ENCODE results near the gene ACTN4. TPM values are rescaled to one million over a fixed set of nuclear protein-coding genes. Genes with fewer than 3 reads are reported as not detected.

The ACTN4 gene
- total and polyA plus RNA-seq, 2 donors (not counting 3 experiments of a cell fraction or from before 2014, with no cell fraction given), result 313 to 748 TPM

DNA sequence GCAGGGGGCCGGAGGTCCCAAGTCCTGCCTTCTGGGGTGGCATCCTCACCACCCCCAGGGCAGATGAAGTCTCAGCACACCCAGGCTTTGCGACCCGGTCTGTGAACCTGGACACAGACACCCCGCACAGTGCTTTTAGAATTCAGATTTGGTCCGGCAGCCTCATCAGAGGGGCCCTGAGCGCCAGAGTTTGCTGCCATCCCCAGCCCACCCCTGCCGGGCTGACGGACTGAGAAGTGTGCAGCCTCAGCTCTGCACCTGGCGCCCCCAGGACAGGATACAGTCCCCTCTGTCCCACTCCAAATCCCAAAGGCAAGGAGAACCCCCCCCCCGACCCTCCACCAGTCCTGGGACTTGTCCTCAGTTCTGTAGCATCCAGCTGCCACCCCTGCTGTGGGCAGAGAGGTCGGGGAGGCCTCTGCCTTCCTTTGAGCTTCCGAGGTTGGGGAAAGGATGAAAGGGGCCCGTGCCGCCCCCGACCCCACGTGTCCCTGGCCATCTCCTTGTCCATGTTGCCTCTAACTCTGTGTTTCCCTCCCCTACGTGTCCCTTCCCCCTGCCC lies 79.9 kb downstream of the ACTN4 start:
- Histone ChIP-seq H3K4me3 (replicated peaks in 1 of 3; ENCODE audit: insufficient read depth in 1 of 3, low read depth in 1 of 3, low read length in 3 of 3) (no peak overlapping the region), H3K4me2 (ENCODE audit: insufficient read depth, low read length) (no peak overlapping the region), H3K9me1 (replicated peaks; ENCODE audit: control insufficient read depth, extremely low read depth, insufficient read depth, low read length) (no peaks in the 10 kb centered on the region), H3K36me3 (ENCODE audit: control insufficient read depth in 2 of 2, extremely low read depth in 1 of 2, insufficient read depth in 2 of 2, low read length in 2 of 2) (peaks cover 20 to 66% of the 10 kb centered on the region in 2 experiments), H2AFZ (ENCODE audit: low read depth, low read length) (no peak overlapping the region), H3K27ac (ENCODE audit: insufficient read depth, low read depth, low read length) (no peak overlapping the region), H3K9me3 (replicated peaks; ENCODE audit: control insufficient read depth, insufficient read depth, low read length) (no peaks in the 10 kb centered on the region), H3K27me3 (ENCODE audit: control insufficient read depth in 2 of 2, insufficient read depth in 2 of 2, low read length in 2 of 2) (no peaks in the 10 kb centered on the region), H3K79me2 (ENCODE audit: control insufficient read depth, insufficient read depth, low read length) (no peaks in the 10 kb centered on the region), H3K9ac (replicated peaks; ENCODE audit: extremely low read depth, insufficient read depth, low read length) (no peak overlapping the region), H3K4me1 (ENCODE audit: control insufficient read depth, extremely low read depth, insufficient read depth, low read length) (no peaks in the 10 kb centered on the region), H4K20me1 (replicated peaks; ENCODE audit: control insufficient read depth, extremely low read depth, insufficient read depth, low read length) (no peaks in the 10 kb centered on the region)
- BruUV-seq (replicated peaks), result no TSS peak
- ChIA-PET POLR2A (no interaction called here), CTCF (no interaction called here)
- TF ChIP-seq GATA2 (IDR thresholded peaks at IDR 0.05; ENCODE audit: insufficient read depth, insufficient read length, low read depth, low read length) (no peak), MYC (IDR thresholded peaks at IDR 0.05; ENCODE audit: low read depth, low read length) (no peak)
- TF ChIP-seq, protein P1, sequence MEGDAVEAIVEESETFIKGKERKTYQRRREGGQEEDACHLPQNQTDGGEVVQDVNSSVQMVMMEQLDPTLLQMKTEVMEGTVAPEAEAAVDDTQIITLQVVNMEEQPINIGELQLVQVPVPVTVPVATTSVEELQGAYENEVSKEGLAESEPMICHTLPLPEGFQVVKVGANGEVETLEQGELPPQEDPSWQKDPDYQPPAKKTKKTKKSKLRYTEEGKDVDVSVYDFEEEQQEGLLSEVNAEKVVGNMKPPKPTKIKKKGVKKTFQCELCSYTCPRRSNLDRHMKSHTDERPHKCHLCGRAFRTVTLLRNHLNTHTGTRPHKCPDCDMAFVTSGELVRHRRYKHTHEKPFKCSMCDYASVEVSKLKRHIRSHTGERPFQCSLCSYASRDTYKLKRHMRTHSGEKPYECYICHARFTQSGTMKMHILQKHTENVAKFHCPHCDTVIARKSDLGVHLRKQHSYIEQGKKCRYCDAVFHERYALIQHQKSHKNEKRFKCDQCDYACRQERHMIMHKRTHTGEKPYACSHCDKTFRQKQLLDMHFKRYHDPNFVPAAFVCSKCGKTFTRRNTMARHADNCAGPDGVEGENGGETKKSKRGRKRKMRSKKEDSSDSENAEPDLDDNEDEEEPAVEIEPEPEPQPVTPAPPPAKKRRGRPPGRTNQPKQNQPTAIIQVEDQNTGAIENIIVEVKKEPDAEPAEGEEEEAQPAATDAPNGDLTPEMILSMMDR (IDR thresholded peaks at IDR 0.05; ENCODE audit: extremely low read depth in 1 of 2, insufficient read depth in 1 of 2, low read depth in 1 of 2, low read length in 2 of 2), result no peak
- FAIRE-seq, result no peak
- intact Hi-C loops (cut with micrococcal nuclease), result no loop called here
- dilution Hi-C loops (cut with MboI; ENCODE audit: extremely low pct_ligation_motif_present, low sequenced_read_pairs), result no loop called here
- DNase-seq (ENCODE audit: low read depth, low spot score), result no peak

DNA sequence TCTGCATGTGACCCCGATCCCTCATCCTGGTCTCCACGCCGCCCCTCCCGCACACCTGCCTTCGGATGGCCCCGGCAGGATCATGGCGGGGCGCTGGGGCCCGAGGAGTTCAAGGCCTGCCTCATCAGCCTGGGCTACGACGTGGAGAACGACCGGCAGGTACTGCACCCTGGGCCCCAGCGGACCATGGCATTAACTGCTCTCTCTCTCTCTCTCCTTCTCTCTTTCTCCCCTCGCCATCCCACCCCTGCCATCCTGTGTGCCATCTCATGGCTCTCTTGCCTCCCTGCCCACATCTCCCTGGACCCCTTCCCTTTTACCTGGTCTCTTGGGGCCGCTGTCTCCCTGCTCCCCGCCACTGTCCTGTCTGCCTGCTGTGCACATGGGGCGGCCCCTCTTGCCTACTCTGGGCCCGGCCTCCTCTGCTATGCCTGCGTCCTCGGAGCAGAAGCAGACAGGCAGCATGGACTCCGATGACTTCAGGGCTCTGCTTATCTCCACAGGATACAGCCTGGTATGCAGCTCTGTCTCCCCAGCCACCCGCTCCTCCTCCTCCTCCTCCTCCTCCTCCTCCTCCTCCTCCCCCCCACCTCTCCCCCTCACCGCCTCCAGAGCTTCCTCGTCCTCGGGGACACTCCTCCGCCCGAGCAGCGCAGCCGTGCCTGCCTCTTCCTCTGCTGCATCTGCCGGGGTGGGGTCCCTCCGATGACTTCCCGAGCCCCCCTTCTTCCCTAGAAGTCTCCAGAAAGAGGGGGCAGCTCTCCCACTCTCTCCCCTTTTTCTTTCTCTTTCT lies 80.6 kb downstream of the ACTN4 start:
- POLR2A ChIA-PET, result no interaction called here
- no peaks in the 10 kb centered on the region for H3K4me1 ChIP-seq (ENCODE audit: control insufficient read depth, extremely low read depth, insufficient read depth, low read length)
- H3K27me3 ChIP-seq (ENCODE audit: control insufficient read depth in 2 of 2, insufficient read depth in 2 of 2, low read length in 2 of 2), result no peaks in the 10 kb centered on the region
- no peak overlapping the region for H3K9ac ChIP-seq (replicated peaks; ENCODE audit: extremely low read depth, insufficient read depth, low read length)
- no peaks in the 10 kb centered on the region for H3K9me1 ChIP-seq (replicated peaks; ENCODE audit: control insufficient read depth, extremely low read depth, insufficient read depth, low read length)
- dilution Hi-C loops (cut with MboI; ENCODE audit: extremely low pct_ligation_motif_present, low sequenced_read_pairs), result no loop called here
- FAIRE-seq (no peak), DNase-seq (ENCODE audit: low read depth, low spot score) (no peak)
- BruUV-seq (replicated peaks), result no TSS peak
- H3K4me3 ChIP-seq (replicated peaks in 1 of 3; ENCODE audit: insufficient read depth in 1 of 3, low read depth in 1 of 3, low read length in 3 of 3), result no peak overlapping the region
- no peak overlapping the region for H3K27ac ChIP-seq (ENCODE audit: insufficient read depth, low read depth, low read length)
- intact Hi-C loops (cut with micrococcal nuclease), result no loop called here
- no peaks in the 10 kb centered on the region for H3K79me2 ChIP-seq (ENCODE audit: control insufficient read depth, insufficient read depth, low read length)
- H3K4me2 ChIP-seq (ENCODE audit: insufficient read depth, low read length), result no peak overlapping the region
- TF ChIP-seq POLR2A (IDR thresholded peaks at IDR 0.05; ENCODE audit: low read depth, low read length) (no peak), EZH2 (IDR thresholded peaks at IDR 0.05; ENCODE audit: borderline replicate concordance, low read depth, low read length, severe bottlenecking) (no peak), JUN (IDR thresholded peaks at IDR 0.05; ENCODE audit: borderline replicate concordance, insufficient read depth, insufficient read length, low read depth) (no peak), MYC (IDR thresholded peaks at IDR 0.05; ENCODE audit: low read depth, low read length) (no peak)
- TF ChIP-seq, protein P1 (IDR thresholded peaks at IDR 0.05; ENCODE audit: extremely low read depth in 1 of 2, insufficient read depth in 1 of 2, low read depth in 1 of 2, low read length in 2 of 2), result no peak
- no peaks in the 10 kb centered on the region for H3K9me3 ChIP-seq (replicated peaks; ENCODE audit: control insufficient read depth, insufficient read depth, low read length)
- peaks cover 20 to 61% of the 10 kb centered on the region in 2 experiments for H3K36me3 ChIP-seq (ENCODE audit: control insufficient read depth in 2 of 2, extremely low read depth in 1 of 2, insufficient read depth in 2 of 2, low read length in 2 of 2)
- CTCF ChIA-PET, result interaction anchor here (0.6 to 1.4 kb wide), 2 partner anchors 160 to 186 kb away, joined by 3 read pairs; no protein-coding TSS in a partner anchor
- no peaks in the 10 kb centered on the region for H4K20me1 ChIP-seq (replicated peaks; ENCODE audit: control insufficient read depth, extremely low read depth, insufficient read depth, low read length)
- H2AFZ ChIP-seq (ENCODE audit: low read depth, low read length), result no peak overlapping the region
